NCI-H2171 treated with DMSO at 0.1 percent for 48 hours (cell line): ENCODE results near the gene DIS3L2.
"Not testable (repeated sequence)": the region's sequence is repeated elsewhere in the genome, so short reads cannot be mapped to it uniquely, and the experiment has no call there.

Experiments
- DNase-seq: peaks from one replicate; lab custom pipeline; 2025; lab: John Stamatoyannopoulos, UW

The DIS3L2 gene

DNA sequence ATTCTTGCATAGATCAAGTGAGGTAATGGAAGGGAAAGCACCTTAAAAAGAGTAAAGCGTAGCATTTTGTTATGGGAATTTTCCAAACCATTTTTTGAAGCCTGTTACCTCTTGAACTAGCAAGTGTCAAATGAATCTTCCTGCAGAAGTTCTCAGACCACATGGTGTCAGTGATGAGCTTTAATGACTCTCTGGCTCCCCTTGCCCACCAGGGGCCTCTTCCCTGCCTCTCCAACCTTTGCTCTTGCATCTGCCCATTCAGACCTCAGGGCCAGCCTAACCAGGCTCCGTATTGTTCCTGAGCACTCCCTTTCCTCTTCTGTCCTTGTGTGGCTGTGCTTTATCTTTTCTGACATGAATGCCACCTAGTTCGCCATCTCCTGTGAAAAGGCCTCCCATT lies 155.9 kb downstream of the DIS3L2 start:
- no peak for DNase-seq

DNA sequence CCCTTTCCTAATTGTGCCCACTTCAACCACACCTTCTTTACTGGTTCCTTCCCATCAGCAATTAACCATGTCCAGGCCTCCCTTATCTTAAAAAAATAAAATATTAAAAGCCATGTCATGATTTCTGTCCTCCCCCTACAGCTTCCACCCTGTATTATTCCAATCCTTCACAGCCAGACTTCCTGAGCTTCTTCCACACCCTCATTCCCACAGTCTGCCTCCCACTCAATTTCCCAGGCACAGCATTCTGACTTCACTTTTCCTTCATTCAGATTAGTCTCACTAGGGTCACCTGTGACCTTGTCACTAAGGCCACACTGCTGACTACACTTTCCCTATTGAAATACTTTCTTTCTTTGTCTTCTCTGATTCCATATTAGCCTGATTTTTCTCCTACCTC lies 159.4 kb downstream of the DIS3L2 start:
- DNase-seq = no peak

DNA sequence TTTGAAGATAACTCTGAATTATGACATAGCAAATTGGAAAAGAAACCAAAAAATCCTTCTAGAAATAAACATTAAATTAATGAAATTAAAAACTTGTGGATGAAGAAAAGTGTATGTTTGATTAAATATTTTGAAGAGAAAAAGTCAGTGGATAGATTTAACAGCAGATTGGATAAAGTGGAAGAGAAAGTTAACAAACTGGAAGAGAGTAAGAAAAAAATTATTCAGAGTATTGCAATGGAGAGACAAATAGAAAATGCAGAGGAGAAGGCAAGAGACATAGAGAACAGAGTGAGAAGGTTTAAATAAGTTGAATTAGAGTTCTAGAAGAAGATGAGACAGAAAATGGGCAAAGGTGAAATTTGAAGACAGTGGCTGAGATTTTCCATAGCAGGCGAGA lies 162.8 kb downstream of the DIS3L2 start:
- no peak for DNase-seq

DNA sequence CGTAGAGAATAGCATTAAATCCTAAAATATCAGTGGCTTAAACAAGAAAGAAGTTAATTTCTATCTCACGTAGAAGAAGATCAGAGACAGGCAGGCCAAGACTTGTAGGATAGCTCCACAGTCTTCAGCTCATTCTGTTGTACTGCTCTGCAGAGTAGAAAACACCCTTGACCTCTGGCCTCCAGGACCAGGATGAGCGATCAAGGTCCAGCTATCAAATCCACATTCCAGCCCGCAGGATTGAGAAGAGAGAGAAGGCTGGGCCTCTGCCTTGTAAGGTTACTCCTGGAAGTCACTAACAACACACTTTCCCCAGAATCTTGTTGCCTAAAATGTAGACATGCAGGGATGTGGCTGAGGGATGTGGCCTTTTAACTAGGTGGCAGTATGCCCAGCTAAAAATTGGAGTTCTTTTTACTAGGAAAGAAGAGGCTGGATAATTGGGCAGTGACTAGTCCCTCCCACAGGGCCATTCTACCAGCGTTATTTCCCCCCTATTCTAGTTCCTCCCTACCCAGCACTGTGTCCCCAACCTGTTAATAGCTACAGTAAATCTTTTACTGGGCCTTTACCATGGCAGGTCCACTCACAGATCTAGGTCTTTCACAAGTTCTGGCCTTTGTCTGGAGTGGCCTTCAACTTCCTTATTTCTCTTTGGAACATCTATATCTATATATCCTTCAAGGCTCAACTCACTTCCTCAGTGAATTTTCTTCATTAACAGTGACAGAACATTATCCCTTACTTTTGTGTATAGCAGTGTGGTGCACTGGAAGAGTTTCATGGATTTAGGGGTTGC lies 165.0 kb downstream of the DIS3L2 start:
- no peak for DNase-seq

DNA sequence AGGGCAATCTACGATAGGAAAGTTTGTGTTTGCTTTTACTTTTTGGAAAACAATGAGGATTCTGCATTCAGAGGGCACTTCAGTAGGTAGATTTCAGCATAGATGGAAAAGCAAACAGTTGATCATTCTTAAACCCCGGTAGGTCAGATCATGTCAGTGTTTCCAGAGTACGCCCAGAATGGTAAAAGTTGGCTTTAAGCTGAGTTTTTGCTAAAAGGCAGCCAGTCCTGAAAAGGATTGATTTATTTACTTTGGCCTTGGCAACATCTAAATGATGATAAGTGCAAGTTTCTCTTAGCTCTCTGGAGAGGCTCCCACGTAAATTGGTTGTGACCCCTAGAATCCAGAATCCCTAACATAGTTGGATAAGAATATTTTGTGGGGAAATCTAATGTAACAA lies 168.0 kb downstream of the DIS3L2 start:
- no peak for DNase-seq

DNA sequence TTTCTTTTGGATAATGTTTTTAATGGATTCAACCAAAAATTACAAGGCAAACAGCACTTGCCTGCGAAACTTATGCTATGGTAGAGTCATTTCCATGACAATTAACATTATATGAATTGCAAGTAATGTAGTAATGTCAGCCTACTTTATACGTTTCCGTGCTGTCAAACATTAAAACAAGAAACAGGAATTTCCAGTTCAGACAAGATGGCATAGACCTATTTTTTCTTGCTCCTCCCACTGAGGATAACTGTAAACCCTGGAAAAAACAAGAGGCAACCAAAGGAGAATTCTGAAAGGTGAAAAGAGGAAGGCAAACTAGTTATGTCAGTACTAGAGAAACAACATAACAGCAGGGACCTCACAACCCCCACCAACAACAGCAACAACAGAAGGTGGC lies 170.7 kb downstream of the DIS3L2 start:
- no peak for DNase-seq

DNA sequence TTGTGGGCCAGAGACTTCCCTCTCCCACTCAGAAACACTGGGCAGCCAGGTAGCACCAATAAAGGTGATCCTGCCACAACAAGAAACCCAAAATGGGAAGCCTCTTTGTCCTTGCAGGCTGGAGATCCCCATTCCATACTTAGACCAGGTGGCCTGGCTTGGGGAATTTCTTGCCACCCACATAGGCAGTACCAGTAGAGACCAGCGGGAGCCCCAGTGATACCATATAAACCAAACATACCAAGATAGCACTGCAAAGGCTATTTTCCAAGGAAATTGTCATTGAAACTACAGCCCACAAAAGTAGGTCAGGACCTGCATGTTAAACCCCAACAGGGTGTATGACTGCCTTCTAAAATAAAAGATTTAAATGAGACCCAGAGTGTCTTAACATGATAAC lies 171.6 kb downstream of the DIS3L2 start:
- no peak for DNase-seq

DNA sequence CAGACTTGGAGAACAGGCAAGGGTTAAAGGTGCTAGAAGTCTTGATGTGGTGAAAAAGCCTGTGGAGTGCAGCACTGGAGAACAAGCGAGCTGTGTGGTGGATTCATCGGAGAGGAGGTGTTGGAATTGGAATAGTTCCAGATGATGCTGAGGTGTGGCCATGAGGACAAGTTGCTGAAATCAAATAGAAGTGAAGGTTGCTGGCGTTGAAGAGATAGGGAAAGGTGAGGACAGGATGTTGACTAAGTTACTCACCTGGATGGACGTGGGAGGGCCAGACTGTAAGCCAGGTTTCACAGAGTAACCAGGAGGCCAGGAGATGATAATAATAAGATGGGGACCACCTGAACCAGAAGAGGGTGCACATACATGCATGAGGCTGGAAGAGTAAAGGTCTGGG lies 173.4 kb downstream of the DIS3L2 start:
- no peak for DNase-seq

DNA sequence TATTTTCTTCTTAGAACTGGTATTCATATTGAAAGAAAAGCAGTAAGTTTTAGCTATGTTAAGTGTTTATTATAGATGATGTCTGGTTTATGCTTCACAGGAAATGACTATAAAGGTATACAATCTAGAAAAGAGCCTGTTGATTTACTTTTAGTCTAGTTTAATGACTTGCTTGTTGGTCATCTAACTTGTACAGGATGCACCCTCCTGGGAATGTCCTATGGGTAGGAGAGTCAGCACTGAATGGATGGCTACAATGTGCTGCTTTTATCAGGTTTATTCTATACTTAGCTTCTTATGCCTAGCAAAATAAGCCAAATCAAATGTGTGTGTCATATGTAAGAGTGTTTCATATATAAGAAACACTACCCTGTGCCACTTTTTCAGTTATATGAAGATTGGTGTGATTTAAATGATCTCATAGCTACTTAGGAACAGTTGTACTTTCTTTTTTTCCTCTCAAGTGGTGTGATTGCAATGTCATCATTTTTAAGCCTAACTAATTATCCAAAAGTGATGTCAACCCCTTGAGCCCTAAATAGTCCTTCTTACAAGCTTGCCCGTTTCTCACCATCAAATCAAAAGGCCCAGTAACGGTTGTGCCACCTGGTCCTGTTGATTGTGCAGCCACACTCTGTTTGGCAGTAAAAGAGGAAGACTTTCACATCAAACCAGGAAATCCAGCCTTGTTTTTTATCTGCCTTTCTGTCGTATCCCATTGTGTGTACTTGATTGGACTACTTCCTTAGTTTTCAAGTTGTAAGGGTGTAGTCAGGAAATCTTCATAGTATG lies 176.0 kb downstream of the DIS3L2 start:
- no peak for DNase-seq

DNA sequence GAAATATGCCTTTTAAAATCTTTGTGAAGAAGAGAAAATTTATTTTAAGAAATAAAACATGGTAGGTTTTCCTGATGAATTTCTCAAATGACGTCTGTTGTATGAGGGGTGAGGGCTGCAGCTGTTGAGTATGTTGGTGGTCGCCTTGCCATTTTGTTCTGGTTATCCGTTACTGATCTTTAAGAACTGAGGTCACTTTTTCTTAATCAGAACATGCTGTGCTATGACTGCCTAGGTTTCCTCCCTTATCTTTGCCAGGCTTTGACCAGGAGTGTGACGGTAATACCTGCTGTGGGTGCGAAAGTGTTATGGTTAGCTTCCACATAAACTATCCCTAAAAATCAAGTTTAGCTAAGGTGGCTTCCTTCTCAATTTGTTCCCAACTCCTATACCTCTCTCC lies 176.9 kb downstream of the DIS3L2 start:
- no peak for DNase-seq

DNA sequence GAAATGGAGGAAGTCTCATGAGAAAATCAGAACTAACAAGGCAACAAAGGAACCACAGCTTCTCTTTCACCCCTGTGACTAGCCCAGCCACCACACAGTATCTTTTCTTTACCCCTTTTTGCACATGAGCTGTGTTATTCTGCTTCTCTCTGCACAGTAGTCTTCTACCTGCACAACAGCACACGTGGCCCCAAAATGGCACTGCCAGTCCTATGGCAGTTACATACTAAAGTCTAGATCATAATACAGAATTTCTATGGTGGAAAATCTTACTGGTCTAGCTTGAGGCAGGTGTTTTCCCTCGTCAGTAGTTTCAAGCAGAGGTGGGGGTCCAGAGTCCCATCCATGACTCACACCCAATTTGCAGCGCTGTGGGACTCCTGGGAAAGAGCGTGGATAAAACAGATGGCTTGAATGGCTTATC lies 177.7 kb downstream of the DIS3L2 start:
- DNase-seq = no peak

DNA sequence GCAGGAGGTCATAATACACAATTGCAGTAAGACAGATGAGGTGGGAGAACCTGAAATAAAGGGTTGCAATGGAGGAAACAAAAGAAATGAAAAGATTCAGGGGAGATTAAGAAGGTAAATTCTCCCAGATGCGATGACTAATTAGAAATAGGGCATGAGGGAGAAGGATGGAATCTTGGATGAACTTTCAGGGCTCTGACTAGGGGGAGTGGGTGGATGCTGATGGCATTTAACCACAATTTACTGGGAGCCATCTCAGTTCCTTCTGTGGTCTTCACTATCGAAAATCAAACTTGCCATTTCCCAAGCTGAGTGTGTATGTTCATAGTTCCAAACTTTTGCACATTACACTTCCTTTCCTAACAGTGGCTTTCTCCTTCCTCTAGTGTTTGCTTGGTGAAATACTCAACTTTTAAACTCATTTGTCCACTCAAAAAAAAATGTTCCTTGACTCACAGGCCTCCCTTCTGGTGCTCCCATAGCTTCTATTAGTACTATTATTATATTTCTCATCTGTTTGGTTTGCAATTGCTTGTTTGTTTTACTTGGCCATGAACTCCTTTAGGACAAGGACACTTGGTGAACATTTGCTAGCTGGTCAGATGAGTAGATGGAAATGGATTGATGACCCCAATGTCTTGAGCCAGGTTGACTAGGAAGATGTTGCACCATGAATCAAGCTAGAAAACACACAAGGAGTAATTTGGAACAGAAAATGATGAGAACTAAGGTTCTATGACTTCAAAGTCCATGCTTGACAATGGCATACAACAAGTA lies 178.5 kb downstream of the DIS3L2 start:
- no peak for DNase-seq

DNA sequence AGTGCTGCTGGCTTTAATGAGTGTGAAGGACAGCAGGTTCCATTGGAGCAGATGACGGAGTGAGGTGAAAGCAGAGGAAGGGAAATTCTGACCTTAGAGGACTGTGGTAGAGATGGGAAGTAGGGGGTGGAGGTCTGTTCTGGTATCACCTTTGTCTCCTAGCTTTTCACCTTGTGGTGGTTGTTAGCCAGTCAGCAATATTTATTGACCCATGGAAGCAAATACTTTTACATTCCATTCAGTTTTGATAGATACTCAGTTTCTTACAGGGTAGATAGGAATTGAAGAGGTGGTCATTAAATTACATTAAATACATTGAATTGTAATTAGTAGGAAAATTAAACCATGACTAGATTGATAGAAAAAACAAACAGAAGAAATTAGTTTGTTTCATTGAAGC lies 180.1 kb downstream of the DIS3L2 start:
- no peak for DNase-seq

DNA sequence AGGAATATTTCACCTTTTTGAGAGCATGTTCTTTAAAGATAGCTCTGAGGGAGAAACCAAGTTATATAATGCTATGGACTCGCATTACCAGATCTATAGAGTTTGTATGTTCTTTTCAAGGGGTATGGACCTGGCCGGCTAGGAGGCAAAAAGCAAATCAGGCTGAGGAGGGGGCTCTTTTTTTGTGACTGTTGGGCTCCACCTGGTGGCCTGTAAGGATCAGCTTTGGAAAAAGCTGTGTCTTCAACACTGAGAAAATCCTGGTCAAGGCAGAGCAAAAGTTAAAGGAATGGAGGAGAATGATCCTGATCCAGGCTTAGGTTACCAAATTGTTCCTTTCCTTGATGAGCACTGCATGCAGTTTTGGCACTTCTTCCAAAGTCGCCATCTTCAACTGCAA lies 180.5 kb downstream of the DIS3L2 start:
- peak; percentile 29 for DNase-seq

DNA sequence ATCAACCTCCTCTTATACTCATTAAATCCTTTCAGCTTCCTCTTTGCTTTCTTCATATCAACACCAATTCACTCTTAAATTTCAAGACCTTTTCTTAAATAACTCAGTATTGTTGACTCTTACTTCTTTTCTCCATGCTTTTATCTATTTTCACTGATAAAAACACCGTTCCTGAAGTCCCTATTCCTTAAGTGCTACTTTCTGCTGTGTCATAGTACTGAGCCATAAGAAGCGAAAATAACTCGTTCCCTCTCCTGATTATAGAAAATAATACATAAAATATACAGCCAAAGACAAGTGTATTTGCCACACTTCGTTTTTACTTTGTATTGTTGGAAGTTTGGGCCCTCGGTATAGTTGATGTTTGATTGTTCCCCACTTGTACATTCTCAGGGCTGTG lies 181.0 kb downstream of the DIS3L2 start:
- DNase-seq = no peak

DNA sequence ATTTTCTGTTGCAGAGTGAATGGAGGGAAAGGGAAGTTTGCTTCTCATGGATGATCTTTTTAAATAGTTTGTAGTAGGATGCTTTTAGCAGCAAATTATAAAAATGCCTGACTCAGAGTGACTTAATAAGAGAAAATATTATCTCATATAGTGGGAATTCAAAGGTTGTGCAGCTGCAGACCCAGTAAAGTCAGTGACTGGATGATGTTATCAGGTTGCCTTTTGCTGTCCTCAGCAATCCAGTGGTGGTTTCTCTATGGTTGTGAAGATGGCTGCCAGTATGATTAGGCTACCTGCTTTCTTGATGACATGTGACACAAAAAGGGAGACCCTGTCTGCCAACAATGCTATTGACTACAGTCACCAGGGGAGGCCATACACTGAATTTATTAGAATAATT lies 184.8 kb downstream of the DIS3L2 start:
- no peak for DNase-seq

DNA sequence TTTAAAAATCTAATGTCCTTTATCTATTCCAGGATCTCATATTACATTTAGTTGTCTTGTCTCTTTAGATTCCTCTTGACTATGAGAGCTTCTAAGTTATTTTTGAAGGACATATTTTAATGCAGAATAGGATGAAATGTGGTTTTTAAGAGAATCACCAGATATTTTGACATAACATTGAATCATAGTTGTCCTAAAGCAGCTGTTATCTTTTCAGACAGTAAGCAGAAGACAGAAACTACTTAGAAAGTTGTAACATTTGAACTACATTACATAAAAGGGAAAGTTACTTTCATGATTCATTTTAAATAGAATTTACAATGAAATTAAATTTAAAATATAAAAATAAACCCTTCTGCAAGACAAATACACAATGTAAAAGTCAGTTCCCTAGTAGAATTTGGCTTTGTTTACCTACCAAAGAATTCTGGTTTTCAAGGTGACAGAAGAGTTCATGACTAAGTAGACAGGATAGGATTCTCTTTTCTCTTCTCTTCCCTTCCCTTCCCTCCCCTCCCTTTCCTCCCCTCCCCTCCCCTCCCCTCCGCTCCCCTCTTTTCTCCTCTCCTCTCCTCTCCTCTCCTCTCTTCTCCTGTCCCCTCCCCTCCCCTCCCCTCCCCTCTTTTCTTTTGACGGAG lies 186.0 kb downstream of the DIS3L2 start:
- DNase-seq = no peak

DNA sequence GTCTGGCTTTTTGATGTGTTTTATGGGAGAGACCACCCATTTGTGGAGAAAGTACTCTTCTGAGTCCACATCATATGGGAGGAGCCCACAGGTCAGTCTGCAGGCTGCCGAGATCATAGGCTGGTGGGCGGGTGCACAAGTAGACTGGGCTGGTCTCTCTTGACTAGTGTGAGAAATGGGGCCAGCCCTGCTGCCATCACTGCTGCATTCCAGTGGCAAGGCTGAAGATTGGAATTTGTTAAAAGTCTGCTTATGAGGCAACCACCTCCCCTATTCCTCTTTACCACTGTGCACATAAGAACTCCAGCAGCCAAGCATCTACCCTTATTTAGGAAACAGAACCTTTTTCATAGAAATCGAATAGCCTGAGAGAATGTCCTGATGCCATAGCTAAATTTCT lies 200.7 kb downstream of the DIS3L2 start:
- DNase-seq = no peak

DNA sequence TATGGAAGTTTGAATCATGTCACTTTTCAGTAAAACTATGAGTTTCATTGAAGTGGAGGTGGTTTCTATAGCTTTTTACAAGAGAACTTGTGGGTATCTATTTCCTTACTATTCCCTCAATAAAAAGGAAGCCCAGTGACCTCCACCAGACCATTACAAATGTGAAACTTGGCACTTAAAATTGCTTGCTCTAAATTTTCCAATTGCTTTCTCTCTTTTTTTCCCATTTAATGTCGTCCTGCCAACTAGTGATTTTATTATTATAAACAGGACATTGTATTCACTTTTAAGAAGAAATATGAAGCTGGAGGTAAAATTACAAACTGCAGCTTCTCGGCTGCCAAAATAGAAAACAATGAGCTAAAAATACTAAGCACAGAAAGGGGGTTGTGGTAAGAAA lies 208.9 kb downstream of the DIS3L2 start:
- no peak for DNase-seq

DNA sequence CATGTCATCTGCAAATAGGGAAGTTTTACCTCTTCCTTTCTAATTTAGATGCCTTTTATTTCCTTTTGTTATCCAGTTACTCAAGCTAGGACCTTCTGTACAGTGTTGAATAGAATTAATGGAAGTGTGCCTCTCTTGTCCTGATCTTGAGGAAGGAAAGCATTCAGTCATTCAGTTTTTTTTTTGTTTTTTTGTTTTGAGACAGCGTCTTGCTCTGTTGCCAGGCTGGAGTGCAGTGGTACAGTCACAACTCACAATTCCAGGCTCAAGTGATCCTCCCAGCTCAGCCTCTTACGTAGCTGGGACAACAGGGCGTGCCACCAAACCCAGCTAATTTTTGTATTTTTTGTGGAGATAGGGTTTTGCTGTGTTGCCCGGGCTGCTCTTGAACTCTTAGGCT lies 213.1 kb downstream of the DIS3L2 start:
- DNase-seq = no peak

DNA sequence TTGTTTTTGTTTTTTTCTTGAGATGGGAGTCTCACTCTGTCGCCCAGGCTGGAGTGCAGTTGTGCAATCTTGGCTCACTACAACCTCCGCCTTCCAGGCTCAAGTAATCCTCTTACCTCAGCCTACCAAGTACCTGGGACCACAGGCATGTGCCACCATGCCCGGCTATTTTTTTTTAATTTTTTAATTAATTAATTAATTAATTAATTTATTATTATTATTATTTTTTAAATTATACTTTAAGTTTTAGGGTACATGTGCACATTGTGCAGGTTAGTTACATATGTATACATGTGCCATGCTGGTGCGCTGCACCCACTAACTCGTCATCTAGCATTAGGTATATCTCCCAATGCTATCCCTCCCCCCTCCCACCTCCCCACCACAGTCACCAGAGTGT lies 215.1 kb downstream of the DIS3L2 start:
- DNase-seq = not testable (repeated sequence)

DNA sequence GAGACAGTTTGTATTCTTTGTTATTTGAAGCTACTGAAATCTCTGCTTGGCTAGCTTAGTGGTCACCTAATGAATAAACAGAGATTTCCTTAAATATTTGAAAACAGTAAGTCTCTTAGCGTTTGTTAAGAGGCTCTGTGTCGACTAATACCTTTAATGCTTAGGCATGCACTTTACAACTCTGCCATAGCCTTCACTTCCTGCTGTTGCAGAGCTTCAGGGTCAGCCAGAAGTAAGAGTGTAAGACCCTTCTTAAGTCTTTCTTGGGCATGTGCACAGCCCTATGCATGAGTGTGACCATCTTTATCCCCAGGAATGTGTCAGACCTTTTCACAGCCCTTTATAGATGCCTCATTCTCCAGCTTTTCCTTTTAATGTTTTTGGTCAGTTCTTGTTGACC lies 221.8 kb downstream of the DIS3L2 start:
- DNase-seq = no peak
